ENCODE measurements around the gene PNLIP.

Gene PNLIP

DNA sequence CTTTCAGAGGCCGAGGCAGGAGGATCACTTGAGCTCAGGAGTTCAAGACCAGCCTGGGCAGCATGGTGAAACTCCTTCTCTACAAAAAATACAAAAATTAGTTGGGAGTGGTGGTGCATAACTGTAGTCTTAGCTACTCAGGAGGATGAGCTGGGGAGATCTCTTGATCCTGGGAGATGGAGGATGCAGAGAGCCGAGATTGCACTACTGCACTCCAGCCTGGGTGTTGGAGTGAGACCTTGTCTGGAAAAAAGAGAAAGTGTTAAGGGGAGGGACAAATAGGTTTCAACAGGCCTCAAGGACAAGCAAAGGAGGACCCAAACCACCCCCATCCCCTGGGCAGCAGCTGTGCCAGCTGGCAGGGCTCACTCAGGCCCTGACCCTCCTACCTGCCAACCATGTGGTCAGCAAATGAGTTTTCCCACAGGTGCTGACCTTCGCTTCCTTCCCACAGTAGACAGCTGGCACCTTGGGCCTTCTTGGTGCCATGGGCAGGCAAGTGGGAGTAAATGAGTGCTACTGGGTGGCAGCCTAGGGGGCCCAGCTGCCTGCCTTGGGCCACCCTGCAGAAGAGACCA lies 69.6 kb downstream of the PNLIP start:
- DNase-seq (ENCODE audit: low spot score), result no peak
